ENCODE data around the gene SLIT3. TPM values are rescaled to one million over a fixed set of nuclear protein-coding genes. Genes with fewer than 3 reads are reported as not detected.

Gene SLIT3
- total RNA-seq, 2 experiments from 2014 or later = 0.20 to 0.43 TPM

DNA sequence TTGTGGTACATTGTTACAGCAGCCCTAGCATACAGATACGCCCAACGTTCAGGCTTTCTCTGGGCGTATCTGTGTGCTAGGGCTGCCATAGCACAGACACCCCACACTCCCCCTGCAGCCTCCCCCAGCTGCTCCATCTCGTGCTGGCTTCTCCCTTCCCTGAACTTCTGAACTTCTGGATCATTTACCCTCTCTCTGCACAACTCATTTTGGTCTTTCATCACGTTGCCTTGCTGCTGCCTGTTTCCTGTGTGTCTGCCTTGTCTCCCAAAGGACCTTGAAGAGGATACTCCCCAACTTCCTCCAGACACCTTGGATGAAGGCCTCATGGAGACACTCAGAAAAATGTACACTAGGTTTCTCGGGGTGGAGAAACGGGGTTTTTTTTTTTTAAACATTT, 37.3 kb downstream of the SLIT3 start:
- H3K36me3 Mint-ChIP-seq = no peaks in the 10 kb centered on the region

DNA sequence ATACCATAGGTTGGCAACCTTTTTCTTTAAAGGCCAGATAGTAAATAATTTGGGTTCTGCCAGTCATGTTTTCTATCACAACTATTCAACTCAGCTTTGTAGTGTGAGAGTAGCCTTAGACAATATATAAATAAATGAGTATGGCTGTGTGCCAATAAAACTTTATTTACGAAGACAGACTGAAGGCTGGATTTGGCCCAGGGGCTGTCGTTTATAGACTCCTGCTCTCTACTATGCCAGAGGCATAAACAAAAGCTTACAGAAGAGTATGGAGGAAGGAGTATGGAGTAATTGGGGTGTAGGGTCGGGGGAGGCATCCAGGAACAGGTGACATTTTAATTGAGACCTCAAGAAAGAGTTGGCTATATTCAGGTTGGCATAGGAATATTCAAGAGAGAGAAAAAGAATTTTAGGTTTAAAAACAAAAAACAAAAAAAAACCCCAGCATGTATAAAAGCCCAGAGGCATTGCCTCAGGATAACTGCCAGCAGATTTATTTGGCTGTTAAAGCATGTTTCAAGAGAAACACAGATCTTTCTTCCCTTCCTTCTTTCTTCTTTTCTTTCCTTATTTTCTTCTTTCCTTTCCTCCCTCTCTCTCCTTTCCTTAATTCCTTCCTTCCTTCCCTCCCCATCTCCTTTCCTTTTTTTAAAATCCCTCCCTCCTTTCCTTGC, 39.9 kb downstream of the SLIT3 start:
- no peaks in the 10 kb centered on the region for H3K36me3 Mint-ChIP-seq
- H3K27me3 Mint-ChIP-seq = peaks cover 10% of the 10 kb centered on the region
- no peak overlapping the region for H3K4me3 Mint-ChIP-seq
- no peaks in the 10 kb centered on the region for H3K9me3 Mint-ChIP-seq
- DNase-seq = no peak
- H3K27ac Mint-ChIP-seq = no peak overlapping the region
- H3K4me1 Mint-ChIP-seq = no peaks in the 10 kb centered on the region

More for the DNA sequence above, 37.3 kb downstream of the SLIT3 start:
- Mint-ChIP-seq H3K27ac (no peak overlapping the region), H3K9me3 (no peaks in the 10 kb centered on the region), H3K4me1 (no peaks in the 10 kb centered on the region), H3K4me3 (no peak overlapping the region), H3K27me3 (peaks cover 10% of the 10 kb centered on the region)
- DNase-seq = no peak

DNA sequence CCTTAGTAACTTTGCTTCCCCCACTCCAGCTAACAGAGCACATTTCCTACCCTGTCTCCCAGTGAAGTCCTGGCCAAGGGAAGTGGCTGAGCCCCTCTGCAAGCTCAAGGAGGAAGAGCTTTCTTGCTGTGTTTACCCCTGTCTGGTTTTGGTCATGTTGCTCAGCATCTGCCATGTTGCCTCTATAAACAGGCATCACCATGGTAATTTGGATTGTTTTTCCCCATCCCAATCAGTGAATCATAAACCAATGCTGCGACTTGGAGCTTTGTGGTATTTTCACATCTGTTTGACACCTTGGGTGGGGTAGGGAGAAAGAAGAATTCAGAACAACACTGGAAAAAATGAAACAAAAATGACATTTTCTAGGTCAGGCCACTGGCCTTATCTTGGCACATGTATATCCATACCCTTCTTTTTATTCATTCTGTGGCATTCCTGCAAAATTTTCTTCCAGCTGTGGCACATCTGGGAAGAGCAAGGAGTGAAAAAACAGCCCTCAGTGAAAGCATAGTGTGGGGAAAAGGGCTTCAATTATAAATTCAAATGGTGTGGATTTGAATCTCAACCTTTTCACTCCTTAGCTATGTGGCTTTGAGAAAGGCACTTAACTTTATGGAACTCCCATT, 42.5 kb downstream of the SLIT3 start:
- Mint-ChIP-seq H3K36me3 (no peaks in the 10 kb centered on the region), H3K4me3 (no peak overlapping the region), H3K9me3 (no peaks in the 10 kb centered on the region), H3K27ac (no peak overlapping the region), H3K4me1 (no peaks in the 10 kb centered on the region), H3K27me3 (peaks cover 10% of the 10 kb centered on the region)
- no peak for DNase-seq

DNA sequence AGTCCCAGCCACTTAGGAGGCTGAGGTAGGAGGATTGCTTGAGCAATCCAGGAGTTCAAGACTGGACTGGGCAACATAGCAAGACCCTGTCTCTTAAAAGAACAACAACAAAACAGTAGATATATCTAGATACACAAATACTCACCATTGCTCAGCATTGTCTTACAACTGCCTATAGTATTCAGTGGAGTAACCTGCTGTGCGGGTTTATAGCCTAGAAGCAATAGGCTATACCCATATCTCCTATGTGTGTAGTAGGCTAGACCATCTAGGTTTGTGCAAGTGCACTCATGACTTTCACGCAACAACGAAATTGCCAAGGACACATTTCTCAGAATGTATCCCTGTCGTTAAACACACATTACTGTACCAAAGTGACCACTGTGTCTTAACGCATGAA, 44.7 kb downstream of the SLIT3 start:
- Mint-ChIP-seq H3K4me3 (no peak overlapping the region), H3K27me3 (peaks cover 4% of the 10 kb centered on the region)
- no peak for DNase-seq

DNA sequence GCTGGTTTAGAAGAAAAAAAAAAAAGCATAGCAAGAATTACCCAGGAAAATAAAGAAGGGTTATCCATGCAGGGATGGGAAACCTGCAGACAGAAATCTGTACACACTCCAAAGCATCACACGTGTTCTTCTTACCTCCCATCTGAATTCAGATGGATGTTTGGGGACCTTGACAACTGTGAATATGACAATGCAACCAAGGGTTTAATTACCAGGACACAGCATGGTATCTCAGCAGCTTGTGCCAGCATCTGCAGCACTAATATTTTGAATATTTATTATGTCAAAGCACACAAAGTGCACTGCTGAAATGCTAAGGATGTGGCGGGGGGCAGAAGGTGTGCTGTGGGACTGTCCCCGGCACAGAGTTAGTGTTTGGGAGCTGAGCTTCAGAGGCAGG, 47.9 kb downstream of the SLIT3 start:
- H3K9me3 Mint-ChIP-seq = no peaks in the 10 kb centered on the region
- no peak for DNase-seq
- no peak overlapping the region for H3K27ac Mint-ChIP-seq
- H3K27me3 Mint-ChIP-seq = no peaks in the 10 kb centered on the region
- no peaks in the 10 kb centered on the region for H3K4me1 Mint-ChIP-seq
- H3K4me3 Mint-ChIP-seq = no peak overlapping the region
- H3K36me3 Mint-ChIP-seq = no peaks in the 10 kb centered on the region

More for the DNA sequence above, 44.7 kb downstream of the SLIT3 start:
- Mint-ChIP-seq H3K27ac (no peak overlapping the region), H3K9me3 (no peaks in the 10 kb centered on the region), H3K4me1 (no peaks in the 10 kb centered on the region), H3K36me3 (no peaks in the 10 kb centered on the region)

DNA sequence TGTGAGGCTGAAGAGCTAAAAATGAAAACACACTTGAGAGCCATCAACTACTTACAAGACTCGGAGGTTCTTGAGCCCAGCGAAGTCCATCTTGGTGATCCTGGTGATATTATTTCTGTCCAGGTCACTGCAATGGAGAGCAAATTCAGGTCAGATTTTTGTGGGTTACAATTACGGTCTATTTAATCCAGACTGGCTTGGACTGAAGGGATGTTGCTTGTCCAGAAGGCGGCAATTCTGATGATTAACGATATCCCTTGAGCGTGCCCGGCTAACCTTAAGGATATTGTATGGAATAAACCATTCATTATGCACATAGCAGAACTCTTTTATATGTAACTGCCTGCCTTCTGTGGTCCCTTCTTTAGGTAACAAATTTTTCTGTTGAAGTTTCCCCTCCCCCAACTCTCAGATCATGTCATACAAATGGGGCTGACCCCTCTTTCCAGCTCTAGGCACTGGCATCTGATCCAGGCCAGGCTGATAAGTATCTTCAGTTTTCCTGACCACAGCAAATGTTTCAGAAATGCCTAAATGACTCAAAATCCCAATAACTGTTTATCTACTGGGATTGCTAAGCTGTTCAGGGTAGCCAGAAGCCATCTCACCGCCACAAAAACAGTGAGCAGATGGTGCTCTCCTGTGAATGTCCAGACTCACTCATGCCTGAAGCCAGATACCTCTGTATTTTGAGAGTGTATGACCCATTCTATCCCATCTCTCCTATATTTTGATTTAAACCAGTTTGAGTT, 49.4 kb downstream of the SLIT3 start:
- Mint-ChIP-seq H3K27ac (no peak overlapping the region), H3K9me3 (no peaks in the 10 kb centered on the region), H3K4me3 (no peak overlapping the region), H3K36me3 (no peaks in the 10 kb centered on the region), H3K4me1 (no peaks in the 10 kb centered on the region), H3K27me3 (no peaks in the 10 kb centered on the region)
- DNase-seq = no peak

DNA sequence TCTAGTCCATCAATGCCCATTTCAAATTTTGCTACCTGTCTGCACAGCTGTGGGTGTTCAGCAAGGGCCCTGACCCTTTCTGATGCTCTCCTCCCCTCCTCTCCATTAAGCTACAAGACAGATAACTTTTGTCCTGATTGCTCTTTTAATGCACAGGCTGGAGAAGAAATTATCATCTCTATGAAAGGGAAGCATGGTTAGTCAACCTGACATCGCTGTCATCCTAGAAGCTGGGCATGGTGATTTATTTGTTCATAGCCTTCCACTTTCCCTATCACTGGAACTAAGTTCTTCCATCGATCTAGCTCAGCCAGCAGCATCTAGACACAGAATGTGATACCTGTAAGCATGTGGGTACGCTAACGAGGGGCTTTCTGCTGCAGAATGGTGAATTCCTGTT, 50.1 kb downstream of the SLIT3 start:
- DNase-seq = no peak
- Mint-ChIP-seq H3K27ac (no peak overlapping the region), H3K9me3 (no peaks in the 10 kb centered on the region), H3K4me3 (no peak overlapping the region), H3K36me3 (no peaks in the 10 kb centered on the region), H3K27me3 (no peaks in the 10 kb centered on the region), H3K4me1 (no peaks in the 10 kb centered on the region)

DNA sequence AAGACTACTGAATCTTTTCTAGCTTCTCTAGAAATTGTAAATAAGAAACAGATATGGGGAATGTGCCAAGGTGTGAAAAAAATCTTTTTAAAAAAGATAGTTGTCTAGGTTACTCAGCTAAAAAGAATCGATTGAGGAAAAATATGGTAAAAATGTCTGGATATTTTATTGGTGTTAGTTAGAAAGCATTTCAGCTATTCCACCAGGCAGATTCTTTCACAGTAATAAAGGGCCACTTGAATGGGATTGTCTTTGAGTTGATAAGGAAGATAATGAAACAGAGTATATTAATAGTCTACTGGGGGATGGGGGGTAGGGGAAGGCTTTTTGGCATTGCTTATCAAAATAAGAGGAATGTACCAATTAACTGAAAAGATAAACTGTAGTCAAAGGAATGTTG, 51.9 kb downstream of the SLIT3 start:
- Mint-ChIP-seq H3K36me3 (no peaks in the 10 kb centered on the region), H3K9me3 (no peaks in the 10 kb centered on the region), H3K4me3 (no peak overlapping the region), H3K27ac (no peak overlapping the region), H3K27me3 (no peaks in the 10 kb centered on the region), H3K4me1 (no peaks in the 10 kb centered on the region)
- no peak for DNase-seq

DNA sequence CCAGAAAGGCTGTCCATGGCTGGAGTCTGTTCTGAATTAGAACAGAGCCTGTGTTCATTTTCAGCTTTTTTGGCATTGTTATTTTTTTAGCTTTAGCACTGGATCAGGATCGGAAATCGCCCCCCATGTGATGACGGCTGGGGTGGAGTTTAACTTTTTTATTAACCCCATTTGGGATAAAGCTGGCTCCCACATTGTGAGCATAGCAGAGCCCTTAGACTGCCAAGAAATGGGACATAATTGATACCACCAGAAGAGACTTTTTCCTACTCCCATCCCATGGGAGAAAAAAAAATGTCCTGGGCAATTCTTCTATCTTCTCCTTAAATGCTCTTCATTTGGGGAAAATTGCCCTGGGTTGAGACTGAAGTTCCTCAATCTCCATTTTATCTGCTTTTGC, 52.4 kb downstream of the SLIT3 start:
- Mint-ChIP-seq H3K4me1 (no peaks in the 10 kb centered on the region), H3K27ac (no peak overlapping the region)

DNA sequence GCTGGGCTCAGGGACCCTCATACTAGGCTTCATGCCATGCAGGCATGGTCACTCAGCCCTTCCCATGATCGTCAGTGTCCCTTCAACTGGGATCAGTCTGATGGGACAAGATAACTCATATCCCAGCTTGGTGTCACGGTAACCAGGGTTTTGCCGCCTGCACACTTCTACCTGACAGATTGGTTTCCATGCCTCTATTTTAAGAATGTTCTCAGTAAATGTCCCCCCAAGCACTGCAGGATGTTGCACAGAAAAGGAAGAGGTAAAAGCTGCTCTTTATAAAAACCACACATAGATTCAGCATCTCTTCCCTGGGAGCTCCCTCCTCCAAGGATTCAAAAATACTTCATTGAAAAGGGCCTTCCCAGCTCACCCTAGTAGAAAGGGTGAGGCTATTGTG, 56.1 kb downstream of the SLIT3 start:
- Mint-ChIP-seq H3K27me3 (peaks cover 3% of the 10 kb centered on the region), H3K4me3 (no peak overlapping the region), H3K9me3 (peaks cover 5% of the 10 kb centered on the region), H3K27ac (no peak overlapping the region), H3K36me3 (no peaks in the 10 kb centered on the region), H3K4me1 (no peaks in the 10 kb centered on the region)
- no peak for DNase-seq

More for the DNA sequence above, 52.4 kb downstream of the SLIT3 start:
- no peaks in the 10 kb centered on the region for H3K27me3 Mint-ChIP-seq
- no peak for DNase-seq
- H3K4me3 Mint-ChIP-seq = no peak overlapping the region
- H3K36me3 Mint-ChIP-seq = no peaks in the 10 kb centered on the region
- H3K9me3 Mint-ChIP-seq = no peaks in the 10 kb centered on the region

DNA sequence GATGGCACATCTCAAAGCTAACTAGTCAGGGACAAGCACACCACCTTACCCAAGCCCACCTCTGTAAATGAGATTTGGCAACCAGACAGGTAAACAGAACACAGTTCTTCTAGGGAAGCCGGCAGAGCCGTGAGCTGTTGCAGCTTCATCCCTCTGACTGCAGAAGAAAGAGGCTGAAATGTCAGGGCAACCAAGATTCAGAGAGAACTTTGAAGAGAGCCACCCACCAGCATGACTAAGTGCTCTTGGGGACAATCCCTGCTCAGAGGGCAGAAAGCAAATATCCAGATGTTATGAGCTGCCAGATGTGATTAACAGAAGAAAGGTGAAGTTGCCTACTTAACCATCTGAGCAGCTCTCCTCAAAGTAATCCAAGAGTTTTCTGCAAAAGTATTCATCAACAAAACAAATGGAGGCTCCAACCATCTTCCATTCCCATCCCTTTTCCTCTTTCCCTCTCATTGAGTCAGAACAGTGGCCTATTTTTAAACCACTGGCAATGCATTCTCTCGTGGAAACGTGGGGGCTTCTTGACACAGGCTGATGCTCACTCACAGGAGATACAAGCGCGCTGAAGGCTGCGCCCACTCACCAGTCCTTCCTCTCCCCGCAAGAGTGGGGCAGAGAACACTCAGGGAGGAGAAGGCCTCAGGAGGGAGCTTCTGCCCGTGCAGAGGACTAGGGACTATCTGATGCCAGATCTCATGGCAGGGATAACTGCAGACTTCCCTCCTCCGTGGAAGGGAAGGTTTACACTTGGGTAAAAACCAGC, 57.1 kb downstream of the SLIT3 start:
- no peak overlapping the region for H3K27ac Mint-ChIP-seq
- peaks cover 5% of the 10 kb centered on the region for H3K9me3 Mint-ChIP-seq
- H3K36me3 Mint-ChIP-seq = no peaks in the 10 kb centered on the region
- no peak for DNase-seq
- H3K4me1 Mint-ChIP-seq = no peaks in the 10 kb centered on the region
- H3K4me3 Mint-ChIP-seq = no peak overlapping the region
- H3K27me3 Mint-ChIP-seq = peaks cover 3% of the 10 kb centered on the region

DNA sequence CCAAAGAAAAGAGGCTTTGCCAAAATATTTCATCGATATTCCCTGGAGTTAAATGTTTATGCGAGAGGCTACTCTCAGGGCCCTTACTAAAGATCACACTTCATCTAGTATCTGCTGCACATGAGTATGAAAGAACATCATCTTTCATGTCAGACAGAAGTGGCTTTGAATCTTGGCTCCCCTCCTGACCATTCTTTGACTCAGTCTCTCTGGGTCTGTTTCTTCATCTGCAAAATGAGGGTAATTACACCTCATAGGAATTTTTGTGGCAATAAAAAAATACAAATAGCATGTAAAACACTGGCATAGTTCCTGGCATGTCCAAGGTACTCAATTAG, 58.1 kb downstream of the SLIT3 start:
- Mint-ChIP-seq H3K9me3 (peaks cover 9% of the 10 kb centered on the region), H3K4me1 (no peaks in the 10 kb centered on the region), H3K36me3 (no peaks in the 10 kb centered on the region), H3K4me3 (no peak overlapping the region), H3K27ac (no peak overlapping the region), H3K27me3 (peaks cover 3% of the 10 kb centered on the region)
- no peak for DNase-seq

DNA sequence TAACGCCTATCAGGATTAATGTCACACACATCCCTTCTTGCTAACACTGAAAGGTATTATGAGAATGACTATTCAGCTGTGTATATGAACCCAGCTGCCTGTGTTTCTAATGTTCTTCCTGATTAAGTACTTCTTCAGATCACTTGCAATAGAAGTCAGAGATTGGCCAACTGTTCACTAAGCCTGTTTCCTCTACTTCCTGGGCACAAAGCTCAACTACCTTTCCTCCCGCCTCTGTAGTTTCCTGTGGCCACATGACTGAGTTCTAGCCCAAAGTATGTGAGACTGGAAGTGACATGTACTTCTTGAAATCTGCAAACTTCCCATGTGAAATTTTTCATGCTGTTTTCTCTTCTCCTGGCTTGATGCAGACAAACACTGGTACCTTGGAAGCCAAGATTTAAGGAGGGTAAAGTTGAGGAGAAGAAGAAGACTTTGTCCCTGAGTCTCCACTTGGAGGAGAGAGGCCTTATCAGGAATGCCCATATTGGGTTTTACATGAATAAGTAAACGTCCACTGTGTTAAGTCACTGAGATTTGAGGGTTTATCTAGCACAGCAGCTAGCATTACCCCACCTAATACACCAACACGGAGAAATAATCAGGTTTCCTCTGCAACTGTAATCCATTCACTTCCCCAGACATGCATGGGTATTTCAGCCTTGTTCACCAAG, 58.6 kb downstream of the SLIT3 start:
- no peaks in the 10 kb centered on the region for H3K36me3 Mint-ChIP-seq
- DNase-seq = no peak
- peaks cover 3% of the 10 kb centered on the region for H3K27me3 Mint-ChIP-seq
- H3K27ac Mint-ChIP-seq = no peak overlapping the region
- H3K4me3 Mint-ChIP-seq = no peak overlapping the region
- H3K4me1 Mint-ChIP-seq = no peaks in the 10 kb centered on the region
- H3K9me3 Mint-ChIP-seq = peaks cover 9% of the 10 kb centered on the region

DNA sequence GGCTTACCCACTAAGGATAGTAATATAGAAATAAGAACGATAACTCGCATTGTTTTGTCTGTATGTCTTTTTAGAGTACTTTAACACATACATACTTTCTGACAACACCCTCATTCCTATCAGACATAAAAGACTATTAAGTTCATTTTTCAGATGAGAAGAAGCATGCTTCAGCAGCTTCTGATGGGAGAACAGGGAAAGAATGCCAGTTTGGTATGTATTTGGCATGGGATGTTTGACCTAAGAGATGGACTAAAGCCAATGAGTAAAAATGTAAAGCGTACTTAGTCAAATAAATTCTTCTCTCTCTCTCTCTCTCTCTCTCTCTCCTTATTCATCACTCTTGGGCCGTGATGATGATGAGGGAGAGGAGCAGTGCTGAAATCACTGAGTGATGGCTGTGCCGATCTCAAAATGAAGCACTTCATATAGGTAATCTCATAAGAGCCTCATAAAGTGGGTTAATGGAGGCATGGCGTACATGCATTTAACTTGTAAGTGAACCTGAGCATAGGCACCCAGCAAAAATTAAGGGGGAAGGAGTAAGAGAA, 71.5 kb downstream of the SLIT3 start:
- Mint-ChIP-seq H3K4me1 (no peaks in the 10 kb centered on the region), H3K27ac (no peak overlapping the region), H3K36me3 (no peaks in the 10 kb centered on the region), H3K4me3 (no peak overlapping the region), H3K9me3 (peaks cover 1% of the 10 kb centered on the region), H3K27me3 (no peaks in the 10 kb centered on the region)
- no peak for DNase-seq
